Subcutaneous abdominal adipose tissue (tissue), 5 donors: ENCODE results near the gene DLG2.
"Not testable (repeated sequence)": the region's sequence is repeated elsewhere in the genome, so short reads cannot be mapped to it uniquely, and the experiment has no call there.

Experiments
- H3K27ac ChIP-seq: one replicate; pipeline ENCODE4 v1.7.0; 2013; ENCODE audit warnings: low read depth, mild to moderate bottlenecking, inconsistent platforms, low read length, moderate library complexity
- H3K27me3 ChIP-seq, 5 donors: one replicate each; pipeline ENCODE4 v1.7.0; 2013; ENCODE audit warnings: low read length in 5 of 5, inconsistent platforms in 1 of 5; ENCODE audit not compliant: control insufficient read depth in 5 of 5, insufficient read depth in 4 of 5
- H3K36me3 ChIP-seq, 5 donors: one replicate each; pipeline ENCODE4 v1.7.0; 2013; ENCODE audit warnings: low read length in 5 of 5; ENCODE audit not compliant: control insufficient read depth in 5 of 5, insufficient read depth in 5 of 5
- H3K4me1 ChIP-seq, 5 donors: one replicate each; pipeline ENCODE4 v1.7.0; 2013; ENCODE audit warnings: low read length in 5 of 5, mild to moderate bottlenecking in 3 of 5, moderate library complexity in 1 of 5; ENCODE audit not compliant: control insufficient read depth in 5 of 5, insufficient read depth in 5 of 5
- H3K4me3 ChIP-seq, 5 donors: one replicate each; pipeline ENCODE4 v1.7.0; 2013; ENCODE audit warnings: low read length in 5 of 5, low read depth in 1 of 5
- H3K9ac ChIP-seq, 5 donors: one replicate each; pipeline ENCODE4 v1.7.0; 2013; ENCODE audit warnings: low read length in 5 of 5, mild to moderate bottlenecking in 4 of 5, moderate library complexity in 3 of 5
- H3K9me3 ChIP-seq, 5 donors: one replicate each; pipeline ENCODE4 v1.7.0; 2013; ENCODE audit warnings: low read length in 5 of 5; ENCODE audit not compliant: control insufficient read depth in 5 of 5
- donor health status: healthy.
- donor health status: healthy.
- donor health status: healthy.
- donor health status: healthy.
- donor health status: healthy.

The DLG2 gene

DNA sequence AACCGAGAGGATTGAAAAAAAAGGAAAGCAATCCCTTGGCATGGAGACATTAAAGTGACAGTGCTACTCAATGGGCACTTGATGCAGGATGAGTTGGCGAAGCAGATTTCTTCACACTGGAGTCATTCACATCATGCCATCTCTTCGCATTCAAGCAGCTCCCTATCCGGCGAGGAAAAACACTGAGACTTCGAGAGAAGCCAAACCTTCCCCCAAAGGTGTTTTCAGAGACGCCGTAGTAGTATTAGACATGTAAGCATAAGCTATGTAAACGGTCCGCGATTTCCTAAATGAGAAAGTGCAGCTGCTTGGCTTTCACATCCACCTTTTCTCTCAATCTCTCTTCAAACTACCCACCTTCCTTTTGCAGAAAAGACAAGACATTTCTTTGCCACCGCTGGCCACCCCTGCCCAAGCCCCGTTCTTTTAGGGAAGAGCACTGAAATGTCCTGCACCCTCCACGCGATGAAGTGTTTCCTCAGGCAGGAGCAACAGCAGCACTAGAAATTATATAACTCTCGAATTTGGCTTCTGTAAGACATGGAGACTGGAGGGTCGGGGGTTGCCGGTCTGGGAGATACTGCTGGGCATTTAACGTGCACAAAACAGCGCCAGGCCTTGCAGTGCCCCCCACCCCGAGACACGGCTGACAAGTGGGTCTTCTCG, at the start of gene DLG2:
Gene DLG2, minus strand, starts transcription at position 13 of the 666 bp plus-strand sequence.
- peaks cover 3 to 29% (median 20%) of the 10 kb centered on the region in 5 donors for H3K4me1 ChIP-seq
- H3K4me3 ChIP-seq, result peak within 1 kb of the TSS; percentile 89 to 98 (median 93)
- peak within 1 kb of the TSS; percentile 96 for H3K27ac ChIP-seq
- no peaks in the 10 kb centered on the region for H3K9me3 ChIP-seq
- peaks cover 0 to 8% (median 3%) of the 10 kb centered on the region in 5 donors for H3K36me3 ChIP-seq
- no peaks in the 10 kb centered on the region for H3K27me3 ChIP-seq
- peak within 1 kb of the TSS; percentile 88 to 95 (median 91) for H3K9ac ChIP-seq

DNA sequence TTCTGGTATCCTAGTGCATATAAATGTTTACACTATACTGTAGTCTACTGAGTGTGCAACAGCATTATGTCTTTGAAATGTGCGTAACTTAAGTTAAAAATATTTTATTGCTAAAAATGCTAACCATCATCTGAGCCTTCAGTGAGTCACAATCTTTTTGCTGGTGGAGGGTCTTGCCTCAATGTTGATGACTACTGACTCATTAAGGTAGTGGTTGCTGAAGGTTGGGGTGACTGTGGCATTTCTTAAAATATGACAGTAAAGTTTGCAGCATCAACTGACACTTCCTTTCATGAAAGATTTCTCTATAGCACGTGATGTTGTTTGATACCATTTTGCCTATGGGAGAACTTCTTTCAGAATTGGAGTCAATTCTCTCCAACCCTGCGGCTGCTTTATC, 46.2 kb upstream of the DLG2 start:
- no peaks in the 10 kb centered on the region for H3K36me3 ChIP-seq
- no peaks in the 10 kb centered on the region for H3K4me1 ChIP-seq
- no peaks in the 10 kb centered on the region for H3K27me3 ChIP-seq
- no peaks in the 10 kb centered on the region for H3K9me3 ChIP-seq
- H3K4me3 ChIP-seq, result no peak overlapping the region
- H3K9ac ChIP-seq, result no peak overlapping the region
- H3K27ac ChIP-seq, result no peak overlapping the region

DNA sequence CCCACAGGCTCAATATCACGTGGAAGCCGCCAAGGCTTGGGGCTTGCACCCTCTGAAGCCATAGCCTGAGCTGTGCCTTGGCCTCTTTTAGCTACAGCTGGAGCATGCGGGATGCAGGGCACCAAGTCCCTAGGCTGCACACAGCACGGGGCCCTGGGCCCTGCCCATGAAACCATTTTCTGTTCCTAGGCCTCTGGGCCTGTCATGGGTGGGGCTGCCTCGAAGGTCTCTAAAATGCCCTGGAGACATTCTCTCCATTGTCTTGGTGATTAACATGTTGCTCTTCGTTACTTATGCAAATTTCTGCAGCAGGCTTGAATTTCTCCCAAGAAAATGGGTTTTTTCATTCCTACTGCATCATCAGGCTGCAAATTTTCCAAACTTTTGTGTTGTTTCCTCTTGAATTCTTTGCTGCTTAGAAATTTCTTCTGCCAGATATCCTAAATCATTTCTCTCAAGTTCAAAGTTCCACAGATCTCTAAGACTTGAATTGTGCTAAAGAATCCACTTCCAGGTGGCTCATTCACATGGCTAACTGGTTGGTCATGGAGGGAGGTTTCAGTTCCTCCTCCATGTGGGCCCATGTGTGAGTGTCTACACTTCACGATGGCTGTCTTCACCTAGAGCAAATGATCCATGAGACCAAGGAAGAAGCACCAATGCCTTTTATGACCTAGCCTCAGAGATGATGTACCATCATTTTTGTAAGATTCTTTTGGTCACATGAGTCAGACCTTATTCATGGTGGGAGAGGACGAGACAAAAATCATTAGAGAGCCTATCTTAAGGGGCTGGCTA, 45.2 kb upstream of the DLG2 start:
- no peaks in the 10 kb centered on the region for H3K9me3 ChIP-seq
- no peaks in the 10 kb centered on the region for H3K27me3 ChIP-seq
- no peaks in the 10 kb centered on the region for H3K36me3 ChIP-seq
- H3K27ac ChIP-seq, result no peak overlapping the region
- no peak overlapping the region for H3K9ac ChIP-seq
- no peaks in the 10 kb centered on the region for H3K4me1 ChIP-seq
- no peak overlapping the region for H3K4me3 ChIP-seq

DNA sequence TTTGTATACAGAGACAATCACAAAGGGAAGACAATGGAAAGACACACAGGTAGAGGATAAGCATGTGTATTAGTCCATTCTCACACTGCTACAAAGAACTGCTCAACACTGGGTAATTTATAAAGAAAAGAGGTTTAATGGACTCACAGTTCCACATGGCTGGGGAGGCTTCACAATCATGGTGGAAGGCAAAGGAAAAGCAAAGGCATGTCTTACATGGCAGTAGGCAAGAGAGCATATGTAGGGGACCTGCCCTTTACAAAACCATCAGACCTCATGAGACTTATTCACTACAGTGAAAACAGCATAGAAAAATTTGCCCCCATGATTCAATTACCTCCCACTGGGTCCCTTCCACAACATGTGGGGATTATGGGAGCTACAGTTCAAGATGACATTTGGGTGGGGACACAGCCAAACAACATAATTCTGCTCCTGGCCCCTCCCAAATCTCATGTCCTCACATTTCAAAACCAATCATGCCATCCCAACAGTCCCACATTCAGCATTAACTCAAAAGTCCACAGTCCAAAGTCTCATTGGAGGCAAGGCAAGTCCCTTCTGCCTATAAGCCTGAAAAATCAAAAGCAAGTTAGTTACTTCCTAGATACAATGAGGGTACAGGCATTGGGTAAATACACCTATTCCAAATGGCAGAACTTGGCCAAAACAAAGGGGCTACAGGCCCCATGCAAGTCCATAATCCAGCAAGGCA, 44.0 kb upstream of the DLG2 start:
- H3K36me3 ChIP-seq, H3K9ac ChIP-seq, H3K4me1 ChIP-seq, H3K27me3 ChIP-seq, H3K9me3 ChIP-seq, H3K4me3 ChIP-seq, H3K27ac ChIP-seq: not testable (repeated sequence)

DNA sequence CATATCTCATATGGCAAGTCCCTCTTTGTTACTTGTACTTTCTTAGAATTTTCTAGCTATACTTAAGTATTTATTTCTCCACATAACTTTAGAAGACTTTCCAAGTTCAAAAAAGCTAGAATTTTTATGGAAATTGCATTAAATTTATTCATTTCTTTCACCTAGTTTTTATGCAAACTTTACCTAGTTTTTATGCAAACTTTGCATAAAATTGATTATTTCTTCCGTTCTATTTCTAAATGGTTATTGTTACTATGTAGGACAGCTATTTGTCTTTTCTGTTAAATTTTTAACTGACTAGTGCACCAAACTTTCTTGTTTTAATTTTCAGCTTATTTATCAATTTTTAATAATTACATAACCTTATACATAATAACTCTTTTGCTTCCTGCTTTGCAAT, 41.0 kb upstream of the DLG2 start:
- H3K27ac ChIP-seq, result no peak overlapping the region
- H3K9ac ChIP-seq, result no peak overlapping the region
- H3K36me3 ChIP-seq, result no peaks in the 10 kb centered on the region
- H3K4me1 ChIP-seq, result peaks cover under 1 to 15% (median 7%) of the 10 kb centered on the region in 5 donors
- no peaks in the 10 kb centered on the region for H3K27me3 ChIP-seq
- H3K4me3 ChIP-seq, result no peak overlapping the region
- no peaks in the 10 kb centered on the region for H3K9me3 ChIP-seq

DNA sequence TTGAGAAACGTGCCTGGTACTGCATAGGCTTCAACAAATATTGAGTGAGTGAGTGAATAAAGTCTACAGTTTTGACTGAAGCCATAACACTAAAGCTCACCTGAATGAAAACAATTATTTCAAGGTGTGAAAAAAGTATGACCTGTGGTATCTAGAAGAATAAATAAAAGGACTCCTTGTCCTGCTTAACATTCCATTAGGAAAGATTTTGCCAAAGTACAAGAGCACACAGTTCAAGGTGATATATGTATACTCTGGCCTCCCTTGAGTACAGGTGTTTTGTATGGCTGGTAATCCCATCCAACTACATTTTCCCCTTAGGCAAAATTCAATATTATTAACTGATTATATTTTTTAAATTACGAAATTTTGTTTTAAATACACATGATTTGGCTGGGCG, 39.5 kb upstream of the DLG2 start:
- Histone ChIP-seq H3K9me3 (no peaks in the 10 kb centered on the region), H3K9ac (no peak overlapping the region), H3K36me3 (no peaks in the 10 kb centered on the region), H3K4me3 (no peak overlapping the region), H3K27ac (no peak overlapping the region), H3K27me3 (no peaks in the 10 kb centered on the region), H3K4me1 (peaks cover 4 to 28% (median 20%) of the 10 kb centered on the region in 5 donors)

DNA sequence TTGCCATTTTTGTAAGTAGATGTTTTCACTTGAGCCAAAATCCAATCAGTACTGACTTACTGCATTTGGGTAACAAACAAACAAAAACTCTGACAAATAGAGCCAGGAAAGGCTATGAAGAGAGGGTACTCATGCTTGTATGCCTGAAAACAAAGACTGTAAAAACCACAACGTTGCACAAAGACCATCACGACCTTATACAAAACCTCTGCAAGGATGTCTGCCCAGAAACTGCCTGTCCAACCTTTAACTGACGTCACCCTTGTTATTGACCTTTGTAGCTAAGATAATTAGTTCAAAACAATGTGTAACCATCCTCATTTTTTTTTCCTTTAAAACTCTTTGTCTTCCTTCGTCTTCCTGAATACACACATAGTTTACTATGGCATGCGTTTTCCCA, 38.6 kb upstream of the DLG2 start:
- peak overlapping the region; percentile 98 for H3K27ac ChIP-seq
- H3K27me3 ChIP-seq, result no peaks in the 10 kb centered on the region
- peak overlapping the region in 3 of 5 donors; percentile 62 to 84 (median 78) for H3K4me3 ChIP-seq
- H3K4me1 ChIP-seq, result peaks cover 4 to 37% (median 30%) of the 10 kb centered on the region in 5 donors
- H3K9ac ChIP-seq, result no peak overlapping the region
- peaks cover 0 to 1% (median 0%) of the 10 kb centered on the region in 5 donors for H3K36me3 ChIP-seq
- no peaks in the 10 kb centered on the region for H3K9me3 ChIP-seq

DNA sequence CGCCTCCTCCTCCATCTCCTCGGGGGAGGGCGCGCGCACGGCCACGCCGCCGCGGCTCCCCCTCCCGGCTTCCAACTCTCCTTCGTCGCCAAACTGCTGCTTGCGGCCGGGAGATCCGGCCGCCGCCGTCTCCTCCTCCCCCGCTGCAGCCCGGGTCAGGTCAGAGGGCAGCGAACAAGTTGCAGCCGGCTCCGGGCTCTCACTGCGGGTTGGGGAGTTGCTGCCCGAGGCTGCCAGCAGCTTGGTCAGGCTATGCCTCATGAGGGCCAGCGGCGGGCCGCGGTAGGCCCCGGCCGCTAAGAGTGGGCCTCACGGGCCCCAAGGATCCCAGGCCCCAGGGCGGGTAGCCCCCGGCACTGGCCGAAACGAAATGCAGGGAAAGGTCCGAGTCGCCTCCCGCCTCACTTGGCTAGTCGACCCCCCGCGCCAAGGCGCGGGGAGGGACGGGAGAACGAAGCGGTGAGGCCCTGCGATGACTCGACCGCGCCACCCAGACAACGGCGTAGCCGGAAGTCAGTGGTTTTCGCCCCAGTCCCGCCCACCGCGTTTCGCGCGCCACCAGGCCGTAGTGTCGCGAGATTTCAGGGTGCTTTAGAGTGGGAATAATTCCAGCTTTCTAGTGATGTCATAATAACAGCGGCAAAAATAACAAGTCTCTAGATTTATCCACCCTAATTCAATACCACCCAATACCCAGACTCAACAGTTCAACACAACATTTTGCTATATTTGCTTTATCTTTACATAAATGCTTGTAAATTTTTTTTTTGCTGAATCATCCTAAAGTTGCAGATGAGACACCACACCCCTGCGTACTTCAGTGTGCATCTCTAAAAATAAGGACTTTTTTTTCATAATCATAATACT, 37.7 kb upstream of the DLG2 start, which contains the start of gene CREBZF:
Gene CREBZF, minus strand, starts transcription at position 515 of the 867 bp plus-strand sequence. Its CDS starts 254 bp downstream, at position 261.
- H3K9ac ChIP-seq, result peak within 1 kb of the TSS; percentile 71 to 100 (median 98)
- H3K4me3 ChIP-seq, result peak within 1 kb of the TSS; percentile 78 to 94 (median 90)
- H3K27me3 ChIP-seq, result no peaks in the 10 kb centered on the region
- peaks cover 4 to 39% (median 33%) of the 10 kb centered on the region in 5 donors for H3K4me1 ChIP-seq
- peak within 1 kb of the TSS; percentile 98 for H3K27ac ChIP-seq
- no peaks in the 10 kb centered on the region for H3K9me3 ChIP-seq
- peaks cover 0 to 8% (median 4%) of the 10 kb centered on the region in 5 donors for H3K36me3 ChIP-seq
